NCI-H2171 (cell line): Measurements from ENCODE around the gene ARHGEF3.

Experiments
- DNase-seq: peaks from one replicate; lab custom pipeline; 2025; lab: John Stamatoyannopoulos, UW

ARHGEF3 gene

GRCh38 chr3:56801662-56802377 lies at the start of gene ARHGEF3:
TSS of gene ARHGEF3 (minus strand) at chr3:56801949. CDS start at chr3:56801798, 151 bp downstream.
- peak; percentile 54 for DNase-seq

- DNase-seq, result no peak
Measured at GRCh38 chr3:56849698-56850097, 47.9 kb upstream of the ARHGEF3 start.

DNA sequence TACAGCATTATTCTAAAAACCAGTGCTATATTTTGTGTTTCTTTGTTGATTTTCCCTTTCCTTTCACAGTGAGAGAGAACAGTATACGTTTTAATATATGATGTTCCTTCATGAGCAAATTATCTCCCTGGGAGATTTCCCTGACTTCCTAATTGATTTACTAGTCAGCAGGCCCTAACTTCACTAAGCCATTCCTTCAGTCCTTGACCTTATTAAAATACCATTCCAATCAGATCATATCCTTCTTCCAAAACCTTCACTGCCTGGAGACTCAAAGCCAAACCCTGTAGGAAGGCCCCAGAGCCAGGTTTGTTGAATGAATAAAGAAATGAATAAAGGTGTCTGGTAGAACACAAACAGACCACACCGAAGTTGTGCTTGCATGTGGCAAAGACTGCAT lies 43.8 kb upstream of the ARHGEF3 start:
- DNase-seq, result no peak

DNA sequence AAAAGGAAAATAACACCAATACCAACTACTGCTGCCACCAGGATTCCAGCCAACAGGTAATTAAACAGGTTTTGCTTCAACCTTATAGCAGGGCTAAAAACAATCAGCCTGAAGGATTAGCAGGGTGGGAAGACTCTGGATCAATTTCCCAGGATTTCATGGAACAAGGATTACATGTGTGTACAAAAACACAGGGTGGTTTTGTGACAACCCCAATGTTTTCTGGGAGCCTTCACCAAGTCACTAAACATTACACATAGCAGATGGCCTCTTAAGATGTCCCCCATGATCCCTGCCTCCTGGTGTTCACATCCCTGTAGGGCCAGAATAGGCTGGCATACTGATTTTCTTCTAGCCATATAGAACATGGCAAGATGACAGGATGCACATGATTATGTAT lies 42.8 kb upstream of the ARHGEF3 start:
- DNase-seq, result no peak

- peak; percentile 37 for DNase-seq
Measured at GRCh38 chr3:56839784-56840715, 38.3 kb upstream of the ARHGEF3 start.

- no peak for DNase-seq
Measured at GRCh38 chr3:56838448-56838847, 36.7 kb upstream of the ARHGEF3 start.

GRCh38 chr3:56837196-56837955 lies 35.6 kb upstream of the ARHGEF3 start:
- DNase-seq, result no peak

GRCh38 chr3:56836276-56837163 lies 34.8 kb upstream of the ARHGEF3 start:
- DNase-seq, result no peak

- no peak for DNase-seq
Measured at GRCh38 chr3:56835650-56836227, 34.0 kb upstream of the ARHGEF3 start.

DNA sequence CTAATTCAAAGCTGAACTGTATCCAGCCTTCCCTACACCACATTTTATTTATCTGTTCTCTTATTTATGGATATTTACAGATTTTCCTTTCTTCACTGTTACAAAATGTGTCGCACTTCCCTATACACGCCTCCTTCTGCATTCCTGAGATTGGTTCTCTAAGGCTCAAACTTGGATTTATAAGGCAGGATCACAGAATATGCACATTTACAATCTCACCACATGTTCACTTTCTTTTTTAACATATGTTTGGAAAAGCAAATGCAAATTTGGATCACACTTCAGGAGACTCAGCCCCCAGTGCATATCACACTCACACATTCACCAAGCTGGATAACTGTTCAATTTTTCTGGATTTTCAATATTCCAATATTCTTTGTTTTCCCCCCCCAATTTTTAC lies 31.8 kb upstream of the ARHGEF3 start:
- no peak for DNase-seq

DNA sequence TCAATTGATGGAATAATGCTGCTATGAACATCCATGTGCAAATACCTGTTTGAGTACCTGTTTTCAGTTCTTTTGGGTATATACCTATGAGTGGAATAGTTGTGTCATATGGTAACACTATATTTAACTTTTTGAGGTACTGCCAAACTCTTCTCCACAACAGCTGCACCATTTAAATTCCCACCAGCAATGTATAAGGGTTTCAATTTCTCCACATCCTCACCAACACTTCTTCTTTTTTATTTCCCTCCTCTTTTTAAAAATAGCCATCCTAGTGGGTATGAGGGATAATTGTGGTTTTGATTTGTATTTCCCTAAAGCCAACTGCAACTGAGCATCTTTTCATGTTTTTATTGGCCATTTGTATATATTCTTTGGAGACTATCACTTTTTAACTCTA lies 31.3 kb upstream of the ARHGEF3 start:
- DNase-seq, result no peak

- DNase-seq, result no peak
Measured at GRCh38 chr3:56831572-56831971, 29.8 kb upstream of the ARHGEF3 start.

- DNase-seq, result no peak
Measured at GRCh38 chr3:56830884-56831283, 29.1 kb upstream of the ARHGEF3 start.

DNA sequence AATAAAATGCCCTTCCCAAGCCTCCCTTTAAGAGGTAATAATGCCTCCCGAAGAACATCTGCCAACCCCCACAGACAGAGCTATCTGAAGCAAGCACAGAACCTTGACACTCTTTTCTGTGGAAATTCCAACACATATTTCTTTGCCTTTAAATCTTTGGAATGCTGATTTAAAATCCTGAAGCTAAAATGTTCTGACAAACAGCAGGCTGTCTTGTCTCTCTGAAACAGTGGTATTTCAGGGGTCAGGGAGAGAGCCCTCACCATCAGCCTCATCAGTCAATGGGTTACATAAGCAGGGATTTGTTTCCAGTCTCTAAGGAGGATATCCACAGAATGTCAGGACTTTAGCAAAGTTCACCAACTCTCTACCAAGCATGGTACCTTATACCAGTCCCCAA lies 27.8 kb upstream of the ARHGEF3 start:
- no peak for DNase-seq

- no peak for DNase-seq
Measured at GRCh38 chr3:56826831-56827722, 25.3 kb upstream of the ARHGEF3 start.

- no peak for DNase-seq
Measured at GRCh38 chr3:56825567-56826438, 24.1 kb upstream of the ARHGEF3 start.

DNA sequence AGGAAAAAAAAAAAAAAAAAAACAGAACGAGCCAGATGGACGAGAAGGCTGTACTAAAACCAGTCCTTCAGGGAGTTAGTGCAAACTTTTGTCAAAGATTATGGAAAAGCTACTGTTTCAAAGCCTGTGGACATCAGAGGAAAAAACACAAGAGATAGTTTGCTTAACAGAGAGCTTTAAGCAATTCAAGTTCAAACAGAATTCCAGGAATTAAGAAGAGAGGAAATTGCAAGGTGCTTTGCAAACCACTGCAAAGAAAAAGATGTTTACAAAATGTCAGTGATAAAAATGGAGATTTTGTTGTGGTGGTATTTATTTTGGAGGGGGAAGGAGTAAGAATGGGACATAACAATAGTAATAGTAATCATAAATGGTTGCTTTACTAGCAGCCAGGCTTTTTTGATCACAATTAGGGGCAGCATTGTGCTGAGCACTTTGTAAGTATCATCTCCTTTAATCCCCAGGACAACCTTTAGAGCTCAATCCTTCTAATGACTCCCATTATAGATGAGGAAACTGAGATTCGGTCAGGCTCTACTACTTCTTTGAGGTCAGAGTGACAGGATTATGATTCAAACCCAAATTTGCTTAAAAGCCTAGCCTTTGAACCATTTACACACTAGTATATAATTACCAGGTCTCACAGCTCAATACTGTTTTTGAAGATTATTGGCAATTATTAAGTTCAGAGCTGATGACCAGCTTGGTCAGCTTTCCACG lies 22.4 kb upstream of the ARHGEF3 start:
- no peak for DNase-seq

GRCh38 chr3:56823421-56823926 lies 21.7 kb upstream of the ARHGEF3 start:
- no peak for DNase-seq
